Renal cortical epithelial cell (primary cell): ENCODE data around the gene NAV2. TPM values are rescaled to one million over a fixed set of nuclear protein-coding genes. Genes with fewer than 3 reads are reported as not detected.
"Not testable (repeated sequence)": the region's sequence is repeated elsewhere in the genome, so short reads cannot be mapped to it uniquely, and the experiment has no call there.

Source experiments
- DNase-seq: peaks from one replicate; pipeline ENCODE4 v3.0.0-alpha.2; 2011; ENCODE audit warnings: low read depth
- total RNA-seq: library from RNA; depleted of rRNA; stranded (reverse); fragments of >200 nt; gene quantifications from 2 replicates; pipeline ENCODE4 v1.2.3, GENCODE V29; 2014

Gene NAV2
- total RNA-seq, 1 donor from 2014 or later = 41.1 TPM

DNA sequence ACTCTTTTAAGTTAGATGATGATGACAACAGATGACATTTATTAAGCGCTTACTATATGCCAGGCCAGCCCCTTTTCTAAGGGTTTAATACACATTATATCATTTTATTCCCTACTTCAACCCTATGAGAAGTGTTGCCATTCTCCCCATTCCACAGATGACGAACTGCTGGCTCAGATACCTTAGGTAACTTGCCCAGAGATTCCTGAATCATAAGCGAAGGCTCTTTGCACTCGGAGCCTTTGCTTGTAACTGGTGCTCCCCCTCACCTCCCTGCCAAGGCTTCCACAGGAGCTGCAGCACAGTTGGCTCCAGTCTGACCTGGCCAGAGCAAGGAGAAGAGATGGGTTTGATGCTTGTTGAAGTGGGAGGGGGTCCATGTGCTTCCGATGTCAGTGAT, 404.7 kb downstream of the NAV2 start:
- no peak for DNase-seq

GRCh38 chr11:20118209-20118608, 405.6 kb downstream of the NAV2 start:
- DNase-seq = no peak

GRCh38 chr11:20119315-20119714, 406.7 kb downstream of the NAV2 start:
- no peak for DNase-seq

- no peak for DNase-seq
These were observed 407.7 kb downstream of the NAV2 start for GRCh38 chr11:20120134-20120925.

- DNase-seq = no peak
These were observed 409.5 kb downstream of the NAV2 start for GRCh38 chr11:20122131-20122530.

GRCh38 chr11:20125927-20126326, 413.3 kb downstream of the NAV2 start:
- peak; percentile 83 for DNase-seq

- no peak for DNase-seq
These were observed 414.1 kb downstream of the NAV2 start for GRCh38 chr11:20126724-20127123.

DNA sequence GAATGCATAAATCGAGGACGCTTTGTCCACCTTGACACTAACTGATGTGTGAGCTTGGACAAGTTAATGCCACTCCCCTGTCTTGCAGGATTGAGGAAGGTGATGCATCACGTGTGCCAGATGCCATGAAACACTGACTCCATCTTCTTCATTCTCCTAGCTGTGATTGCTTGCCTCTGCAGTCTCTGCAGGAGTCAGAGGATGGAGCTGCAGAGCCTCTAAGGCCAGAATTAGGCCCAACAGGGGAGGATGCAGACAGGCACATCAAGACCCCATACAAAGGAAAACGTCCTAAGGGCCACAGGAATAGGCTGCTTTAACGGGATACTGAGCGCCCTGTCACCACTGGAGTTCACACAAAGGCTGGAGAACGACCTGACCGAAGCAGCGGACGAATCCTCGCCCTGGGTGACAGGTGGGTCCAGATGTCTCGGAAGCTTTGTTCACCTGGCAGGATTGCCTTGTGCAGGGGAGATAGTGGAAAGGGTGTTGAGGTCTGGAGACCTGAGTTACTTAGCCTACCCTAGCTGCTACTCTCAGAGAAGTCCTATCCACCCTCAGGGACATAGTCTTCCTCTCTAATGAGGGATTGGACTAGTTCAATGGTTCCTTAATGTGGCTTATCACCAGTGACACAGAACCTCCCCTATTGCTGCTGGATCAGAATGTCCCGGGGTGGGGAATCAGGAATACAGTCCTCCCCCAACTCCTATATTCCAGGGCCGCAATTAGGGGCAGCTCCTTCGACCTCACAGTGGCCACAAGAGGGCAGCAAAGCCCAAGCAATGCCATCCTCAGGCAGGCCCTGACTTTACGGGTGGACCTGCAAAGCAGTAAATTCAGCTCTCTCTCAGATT, 415.3 kb downstream of the NAV2 start:
- DNase-seq = peak; percentile 57

- not testable (repeated sequence) for DNase-seq
These were observed 415.8 kb downstream of the NAV2 start for GRCh38 chr11:20128528-20128825.

GRCh38 chr11:20129665-20130064, 417.0 kb downstream of the NAV2 start:
- no peak for DNase-seq

- peak; percentile 29 for DNase-seq
These were observed 419.4 kb downstream of the NAV2 start for GRCh38 chr11:20131788-20132666.

GRCh38 chr11:20132667-20133039, 420.0 kb downstream of the NAV2 start:
- DNase-seq = no peak

- no peak for DNase-seq
These were observed 422.5 kb downstream of the NAV2 start for GRCh38 chr11:20134991-20135736.

- DNase-seq = no peak
These were observed 425.0 kb downstream of the NAV2 start for GRCh38 chr11:20137637-20138036.

DNA sequence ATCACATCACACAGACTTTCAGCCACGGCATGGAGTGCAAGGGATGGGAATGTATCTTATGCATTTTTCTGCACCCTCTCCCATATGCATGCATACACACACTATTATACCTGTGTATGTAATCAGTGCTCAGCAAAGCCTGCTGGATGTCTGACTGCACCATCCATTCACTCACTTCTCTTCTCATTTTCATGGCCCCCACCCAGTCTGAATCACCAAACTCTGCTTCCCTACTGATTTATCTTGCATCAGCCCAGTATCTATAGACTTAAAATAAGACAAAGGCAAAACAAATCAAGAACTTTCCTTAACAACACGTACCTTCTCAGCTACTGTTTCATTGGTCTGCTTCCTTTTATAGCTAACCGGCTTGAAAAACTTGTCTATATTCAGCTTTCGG, 426.1 kb downstream of the NAV2 start:
- no peak for DNase-seq

DNA sequence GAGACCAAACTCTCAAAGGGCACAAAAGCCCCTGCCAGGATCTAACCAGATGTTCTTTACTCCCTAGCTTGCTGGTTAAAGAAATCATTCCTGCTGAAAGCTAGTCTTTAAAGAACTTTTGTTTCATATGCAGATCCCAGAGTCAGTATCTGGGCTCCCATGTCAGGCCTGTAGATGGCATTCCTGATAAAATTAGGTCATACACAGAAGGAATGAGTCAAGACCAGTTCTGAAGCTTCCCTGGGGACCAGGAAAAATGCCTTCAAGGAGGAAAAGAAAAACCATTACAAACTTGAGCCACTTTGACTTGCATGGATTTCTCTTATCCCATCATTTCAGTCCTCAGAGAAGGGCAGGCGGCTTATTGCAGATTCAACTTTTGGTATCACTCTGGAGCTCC, 441.7 kb downstream of the NAV2 start:
- peak; percentile 11 for DNase-seq

- DNase-seq = no peak
These were observed 443.1 kb downstream of the NAV2 start for GRCh38 chr11:20155683-20156279.

DNA sequence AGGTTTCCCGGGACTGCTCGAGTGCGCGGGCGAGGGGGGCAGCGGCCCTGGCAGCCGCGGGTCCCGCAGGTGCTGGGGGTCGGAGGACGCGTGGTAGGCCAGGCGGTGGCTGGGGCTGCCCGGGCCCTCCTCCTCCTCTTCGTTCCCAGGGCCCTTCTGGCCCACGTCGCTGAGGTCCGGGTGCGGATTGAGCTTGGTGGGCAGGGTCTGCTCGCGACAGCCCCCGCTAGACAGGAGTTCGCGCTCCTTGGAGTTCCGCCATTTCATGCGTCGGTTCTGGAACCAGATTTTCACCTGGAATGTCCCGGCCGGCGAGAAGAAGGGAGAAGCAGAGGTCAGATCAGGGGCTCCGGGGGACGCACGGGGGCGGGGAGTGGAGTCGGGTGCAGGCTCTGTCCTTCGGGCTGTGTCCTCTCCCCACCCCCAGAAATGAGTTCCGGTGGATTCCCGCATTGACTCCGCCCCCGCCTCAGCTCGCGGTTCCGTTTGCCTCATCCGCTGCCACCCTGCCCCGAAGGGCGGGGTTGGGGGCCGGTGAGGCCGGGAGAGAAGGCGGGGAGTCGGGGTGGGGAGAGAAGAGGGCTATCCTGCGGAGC, 443.7 kb downstream of the NAV2 start:
- no peak for DNase-seq

- DNase-seq = no peak
These were observed 444.4 kb downstream of the NAV2 start for GRCh38 chr11:20156876-20157613.

DNA sequence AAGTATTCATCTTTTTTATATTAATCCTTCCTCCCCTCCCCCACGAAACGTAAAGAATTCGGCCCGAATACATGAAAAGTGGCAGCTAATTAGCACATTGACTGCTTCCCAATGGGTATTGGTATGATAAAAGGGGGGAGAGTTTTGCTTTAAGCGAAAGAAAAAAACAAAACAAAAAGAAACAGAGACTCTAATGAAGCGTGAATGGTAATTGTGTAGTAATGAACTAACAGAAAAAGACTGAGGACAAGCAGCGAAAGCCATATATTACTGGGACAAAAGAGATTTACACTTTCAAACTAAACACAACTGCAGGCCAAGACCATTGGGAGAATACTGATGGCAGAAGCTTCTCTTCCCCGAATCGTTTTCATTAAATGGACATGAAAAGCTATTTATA, 445.1 kb downstream of the NAV2 start:
- DNase-seq = no peak
